SK-N-SH treated with all-trans-retinoic acid at 6 μM for 48 hours (cell line): ENCODE measurements around the gene RGL1.
A peak's percentile ranks its signal among the peaks of the same experiment; 100 is the strongest.

Experiments
- ATAC-seq: fragments of 200-7000 bp; cut with Tn5 transposase; 3 replicates; pipeline ENCODE4 v1.9.1; 2020; ENCODE audit warnings: mild to moderate bottlenecking, moderate library complexity
- ARNTL ChIP-seq: fragments of 450-650 bp; formaldehyde crosslinking; IDR thresholded peaks from 2 replicates; pipeline ENCODE4 v1.5.0; 2020; ENCODE audit warnings: low read depth, mild to moderate bottlenecking, moderate library complexity, borderline replicate concordance
- BACH2 ChIP-seq: fragments of 250-450 bp; sonication (Bioruptor Pico); IDR thresholded peaks from 2 replicates; pipeline ENCODE4 v1.9.0; 2021; ENCODE audit warnings: mild to moderate bottlenecking, borderline replicate concordance
- CREB5 ChIP-seq: fragments of 250-450 bp; sonication (Bioruptor Pico); IDR thresholded peaks from 2 replicates; pipeline ENCODE4 v1.5.1; 2020; ENCODE audit warnings: low read depth, mild to moderate bottlenecking, moderate library complexity
- CSDC2 ChIP-seq: fragments of 250-450 bp; sonication (Bioruptor Pico); IDR thresholded peaks from 2 replicates; pipeline ENCODE4 v1.5.0; 2020; ENCODE audit warnings: mild to moderate bottlenecking, moderate library complexity
- CSRNP3 ChIP-seq: fragments of 250-450 bp; sonication (Bioruptor Pico); IDR thresholded peaks from 2 replicates; pipeline ENCODE4 v1.5.1; 2021; ENCODE audit warnings: mild to moderate bottlenecking, moderate library complexity
- ESRRG ChIP-seq: fragments of 250-450 bp; sonication (Bioruptor Pico); IDR thresholded peaks from 2 replicates; pipeline ENCODE4 v1.6.1; 2021; ENCODE audit warnings: mild to moderate bottlenecking
- ISL1 ChIP-seq: fragments of 250-450 bp; sonication (Bioruptor Pico); IDR thresholded peaks from 2 replicates; pipeline ENCODE4 v2.1.2; 2022; ENCODE audit warnings: mild to moderate bottlenecking, moderate library complexity
- PATZ1 ChIP-seq: fragments of 250-450 bp; sonication (Bioruptor Pico); IDR thresholded peaks from 2 replicates; pipeline ENCODE4 v1.8.0; 2020; ENCODE audit warnings: mild to moderate bottlenecking, moderate library complexity, borderline replicate concordance
- POU6F1 ChIP-seq: fragments of 250-450 bp; sonication (Bioruptor Pico); IDR thresholded peaks from 2 replicates; pipeline ENCODE4 v1.8.0; 2021; ENCODE audit warnings: low read depth, mild to moderate bottlenecking, moderate library complexity, borderline replicate concordance
- TCF4 ChIP-seq: fragments of 250-450 bp; sonication (Bioruptor Pico); IDR thresholded peaks from 2 replicates; pipeline ENCODE4 v1.8.0; 2021; ENCODE audit warnings: mild to moderate bottlenecking, moderate library complexity, borderline replicate concordance
- TOX ChIP-seq: fragments of 250-450 bp; sonication (Bioruptor Pico); IDR thresholded peaks from 2 replicates; pipeline ENCODE4 v1.8.0; 2021; ENCODE audit warnings: mild to moderate bottlenecking, moderate library complexity, borderline replicate concordance
- ZC3H10 ChIP-seq: fragments of 250-450 bp; sonication (Bioruptor Pico); IDR thresholded peaks from 2 replicates; pipeline ENCODE4 v1.5.1; 2021; ENCODE audit warnings: mild to moderate bottlenecking, moderate library complexity
- ZFP3 ChIP-seq: fragments of 250-450 bp; sonication (Bioruptor Pico); IDR thresholded peaks from 2 replicates; pipeline ENCODE4 v1.5.0; 2020; ENCODE audit warnings: mild to moderate bottlenecking, moderate library complexity
- ZFP30 ChIP-seq: fragments of 450-650 bp; formaldehyde crosslinking; IDR thresholded peaks from 2 replicates; pipeline ENCODE4 v1.5.0; 2022; ENCODE audit warnings: mild to moderate bottlenecking, moderate library complexity
- ZNF70 ChIP-seq: fragments of 450-650 bp; formaldehyde crosslinking; IDR thresholded peaks from 2 replicates; pipeline ENCODE4 v1.5.0; 2020; ENCODE audit warnings: mild to moderate bottlenecking, moderate library complexity
- TF ChIP-seq, protein P1 (sequence below): fragments of 250-450 bp; sonication (Bioruptor Pico); IDR thresholded peaks from 2 replicates; pipeline ENCODE4 v1.5.0; 2020; ENCODE audit warnings: mild to moderate bottlenecking, moderate library complexity

RGL1 gene

GRCh38 chr1:183804916-183805841 lies at the start of gene RGL1:
Gene RGL1, plus strand, starts transcription at chr1:183805120. Its CDS starts 178 bp downstream, at chr1:183805298.
- no peak for TF ChIP-seq CSRNP3 (CRISPR knock-in tag)
- TF ChIP-seq, protein P1, sequence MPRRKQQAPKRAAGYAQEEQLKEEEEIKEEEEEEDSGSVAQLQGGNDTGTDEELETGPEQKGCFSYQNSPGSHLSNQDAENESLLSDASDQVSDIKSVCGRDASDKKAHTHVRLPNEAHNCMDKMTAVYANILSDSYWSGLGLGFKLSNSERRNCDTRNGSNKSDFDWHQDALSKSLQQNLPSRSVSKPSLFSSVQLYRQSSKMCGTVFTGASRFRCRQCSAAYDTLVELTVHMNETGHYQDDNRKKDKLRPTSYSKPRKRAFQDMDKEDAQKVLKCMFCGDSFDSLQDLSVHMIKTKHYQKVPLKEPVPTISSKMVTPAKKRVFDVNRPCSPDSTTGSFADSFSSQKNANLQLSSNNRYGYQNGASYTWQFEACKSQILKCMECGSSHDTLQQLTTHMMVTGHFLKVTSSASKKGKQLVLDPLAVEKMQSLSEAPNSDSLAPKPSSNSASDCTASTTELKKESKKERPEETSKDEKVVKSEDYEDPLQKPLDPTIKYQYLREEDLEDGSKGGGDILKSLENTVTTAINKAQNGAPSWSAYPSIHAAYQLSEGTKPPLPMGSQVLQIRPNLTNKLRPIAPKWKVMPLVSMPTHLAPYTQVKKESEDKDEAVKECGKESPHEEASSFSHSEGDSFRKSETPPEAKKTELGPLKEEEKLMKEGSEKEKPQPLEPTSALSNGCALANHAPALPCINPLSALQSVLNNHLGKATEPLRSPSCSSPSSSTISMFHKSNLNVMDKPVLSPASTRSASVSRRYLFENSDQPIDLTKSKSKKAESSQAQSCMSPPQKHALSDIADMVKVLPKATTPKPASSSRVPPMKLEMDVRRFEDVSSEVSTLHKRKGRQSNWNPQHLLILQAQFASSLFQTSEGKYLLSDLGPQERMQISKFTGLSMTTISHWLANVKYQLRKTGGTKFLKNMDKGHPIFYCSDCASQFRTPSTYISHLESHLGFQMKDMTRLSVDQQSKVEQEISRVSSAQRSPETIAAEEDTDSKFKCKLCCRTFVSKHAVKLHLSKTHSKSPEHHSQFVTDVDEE (CRISPR knock-in tag) = no peak
- no peak for TF ChIP-seq TCF4 (CRISPR knock-in tag)
- no peak for TF ChIP-seq ESRRG (CRISPR knock-in tag)
- TF ChIP-seq ARNTL (CRISPR knock-in tag) = no peak
- no peak for TF ChIP-seq POU6F1 (CRISPR knock-in tag)
- TF ChIP-seq TOX (CRISPR knock-in tag) = no peak
- TF ChIP-seq CREB5 (CRISPR knock-in tag) = no peak
- no peak for TF ChIP-seq ZFP30
- no peak for TF ChIP-seq ZFP3
- no peak for TF ChIP-seq ZC3H10
- no peak for TF ChIP-seq ZNF70 (CRISPR knock-in tag)
- TF ChIP-seq CSDC2 (CRISPR knock-in tag) = no peak
- peak; percentile 90 for ATAC-seq

DNA sequence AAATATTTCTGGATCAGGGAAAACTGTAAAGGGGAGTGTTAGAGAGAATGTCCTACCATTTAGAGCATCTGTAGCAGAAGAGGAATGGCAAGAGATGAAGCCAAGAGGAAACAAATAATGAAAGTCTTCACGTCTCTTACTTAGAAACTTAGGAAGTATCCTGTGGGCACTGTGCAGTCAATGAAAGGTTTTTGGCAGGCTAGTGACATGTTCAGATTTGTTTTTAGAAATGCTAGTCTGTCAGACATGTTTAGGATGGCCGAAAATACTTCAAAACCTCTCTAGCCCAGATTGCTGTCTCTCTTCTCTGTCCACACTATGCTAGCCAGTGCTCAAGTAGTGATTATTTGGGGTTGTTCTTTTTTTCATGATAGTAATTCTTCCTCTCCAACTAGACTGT lies 48.6 kb upstream of the RGL1 start:
- ATAC-seq = peak; percentile 14; the same call in 1 of the 3 replicates
- TF ChIP-seq ARNTL (CRISPR knock-in tag) = no peak
- no peak for TF ChIP-seq ZNF70 (CRISPR knock-in tag)
- TF ChIP-seq ISL1 (CRISPR knock-in tag) = no peak
- TF ChIP-seq ZFP3 = no peak
- no peak for TF ChIP-seq CSDC2 (CRISPR knock-in tag)
- TF ChIP-seq PATZ1 (CRISPR knock-in tag) = no peak
- no peak for TF ChIP-seq TCF4 (CRISPR knock-in tag)
- no peak for TF ChIP-seq POU6F1 (CRISPR knock-in tag)
- TF ChIP-seq, protein P1 (CRISPR knock-in tag) = no peak
- TF ChIP-seq BACH2 (CRISPR knock-in tag) = no peak
- no peak for TF ChIP-seq ZC3H10
- TF ChIP-seq ESRRG (CRISPR knock-in tag) = no peak
